HCT116 (cell line): ENCODE data around the gene MED13L. TPM values are rescaled to one million over a fixed set of nuclear protein-coding genes. Genes with fewer than 3 reads are reported as not detected.
A peak's percentile ranks its signal among the peaks of the same experiment; 100 is the strongest.

Experiments
- ATAC-seq: fragments of 200-7000 bp; cut with Tn5 transposase; 2 replicates; pipeline ENCODE4 v1.9.1; 2020; ENCODE audit warnings: mild to moderate bottlenecking, moderate library complexity
- BruUV-seq: library from RNA; stranded (reverse); fragments of 400-500 nt; replicated peaks from 2 replicates; lab custom pipeline; 2021; lab: Mats Ljungman, UMichigan
- CTCF ChIA-PET: fragments of 300-600 bp; sonication (Branson Sonifier 250); formaldehyde crosslinking; loops from one replicate; lab custom pipeline; 2021; ENCODE audit warnings: antibody characterized with exemption; lab: Charles Lee
- POLR2A ChIA-PET: fragments of 300-600, 350-600 bp; sonication (Branson Sonifier 250); formaldehyde crosslinking; loops from one replicate; lab custom pipeline; 2021; ENCODE audit warnings: antibody characterized with exemption; lab: Charles Lee
- RAD21 ChIA-PET, 2 experiments: fragments of 300-600 bp; sonication (Branson Sonifier 250); formaldehyde crosslinking; loops; one replicate each; lab custom pipeline; 2023; ENCODE audit warnings: low total read pairs in 2 of 2; ENCODE audit not compliant: uncharacterized antibody in 2 of 2, unreplicated experiment in 2 of 2, low non-redundant PET in 1 of 2; lab: Charles Lee
- DNase-seq: peaks from one replicate; pipeline ENCODE4 v3.0.0-alpha.2; 2010; ENCODE audit warnings: low read depth, low spot score
- H2AFZ ChIP-seq: fragments of 200-600 bp; shearing (Covaris generic), sonication (generic); 2 replicates; pipeline ENCODE4 v1.6.1; 2017; ENCODE audit warnings: low read depth, mixed run types, mixed read lengths, antibody characterized with exemption, low read length; ENCODE audit not compliant: poor library complexity, severe bottlenecking
- H3K27ac ChIP-seq: 2 replicates; pipeline ENCODE4 v1.5.1; 2012; ENCODE audit warnings: low read depth, low read length
- H3K27me3 ChIP-seq: fragments of 200-600 bp; sonication (generic); 2 replicates; pipeline ENCODE4 v1.6.1; 2016; ENCODE audit warnings: mixed run types, low read length, mixed read lengths; ENCODE audit not compliant: insufficient read depth
- H3K36me3 ChIP-seq, 2 experiments: fragments of 200-500 bp in 1 of 2; fragments of 200-600 bp in 1 of 2; sonication (Bioruptor generic) in 1 of 2; sonication (generic) in 1 of 2; 2 replicates each; pipeline versions ENCODE4 v1.5.1 to v1.6.1; 2014 to 2016; ENCODE audit warnings: low read length in 2 of 2, inconsistent platforms in 1 of 2, mixed read lengths in 1 of 2, mixed run types in 1 of 2; ENCODE audit not compliant: insufficient read depth in 2 of 2, control insufficient read depth in 1 of 2
- H3K4me1 ChIP-seq, 2 experiments: fragments of 200-600 bp in 1 of 2; sonication (generic) in 1 of 2; 2 replicates each; pipeline versions ENCODE4 v1.5.1 to v1.6.1; 2012 to 2017; ENCODE audit warnings: low read length in 2 of 2, inconsistent platforms in 1 of 2, mild to moderate bottlenecking in 1 of 2, mixed read lengths in 1 of 2, mixed run types in 1 of 2, moderate library complexity in 1 of 2; ENCODE audit not compliant: insufficient read depth in 2 of 2, control insufficient read depth in 1 of 2
- H3K4me2 ChIP-seq: fragments of 200-600 bp; sonication (generic); 2 replicates; pipeline ENCODE4 v1.6.1; 2017; ENCODE audit warnings: mixed run types, low read length, mixed read lengths
- H3K4me3 ChIP-seq, 2 experiments: fragments of 200-600 bp in 1 of 2; sonication (generic) in 1 of 2; replicated peaks in 1 of 2; 2 replicates each; pipeline ENCODE4 v1.5.1; 2011 to 2016; ENCODE audit warnings: low read length in 2 of 2, control low read depth in 1 of 2, low read depth in 1 of 2, mild to moderate bottlenecking in 1 of 2, mixed read lengths in 1 of 2, mixed run types in 1 of 2
- H3K79me2 ChIP-seq: fragments of 200-600 bp; sonication (generic); 2 replicates; pipeline ENCODE4 v1.6.1; 2017; ENCODE audit warnings: mild to moderate bottlenecking, mixed run types, low read length, moderate library complexity, mixed read lengths; ENCODE audit not compliant: insufficient read depth
- H3K9ac ChIP-seq: fragments of 200-600 bp; sonication (generic); 2 replicates; pipeline ENCODE4 v1.6.1; 2016; ENCODE audit warnings: low read length, mixed read lengths
- H3K9me2 ChIP-seq: fragments of 200-600 bp; sonication (generic), shearing (Covaris generic); 2 replicates; pipeline ENCODE4 v1.6.1; 2017; ENCODE audit warnings: mixed run types, mild to moderate bottlenecking, moderate library complexity; ENCODE audit not compliant: insufficient read depth
- H3K9me3 ChIP-seq, 2 experiments: fragments of 200-500 bp in 1 of 2; fragments of 200-600 bp in 1 of 2; sonication (Bioruptor generic) in 1 of 2; sonication (generic) in 1 of 2; 2 replicates each; pipeline ENCODE4 v1.6.1; 2014 to 2017; ENCODE audit warnings: low read length in 2 of 2, mixed read lengths in 2 of 2, inconsistent platforms in 1 of 2, low read depth in 1 of 2, mild to moderate bottlenecking in 1 of 2, mixed run types in 1 of 2, moderate library complexity in 1 of 2; ENCODE audit not compliant: control insufficient read depth in 1 of 2, insufficient read depth in 1 of 2
- H4K20me1 ChIP-seq: fragments of 200-600 bp; sonication (generic), shearing (Covaris generic); 2 replicates; pipeline ENCODE4 v1.6.1; 2017; ENCODE audit warnings: mixed run types, mild to moderate bottlenecking, moderate library complexity; ENCODE audit not compliant: insufficient read depth
- ATF3 ChIP-seq: IDR thresholded peaks from 2 replicates; pipeline ENCODE4 v1.6.1; 2012
- CEBPB ChIP-seq: IDR thresholded peaks from 2 replicates; pipeline ENCODE4 v1.6.1; 2012; ENCODE audit warnings: low read depth
- CTCF ChIP-seq, 3 experiments: fragments of 200-600 bp in 1 of 3; sonication (generic) in 1 of 3; IDR thresholded peaks in 2 of 3; conservative IDR thresholded peaks in 1 of 3; 2 replicates each; pipeline ENCODE4 v1.5.1; 2012 to 2017; ENCODE audit warnings: low read depth in 2 of 3, low read length in 2 of 3, antibody characterized with exemption in 1 of 3, borderline replicate concordance in 1 of 3, control low read depth in 1 of 3, mild to moderate bottlenecking in 1 of 3, mixed read lengths in 1 of 3, mixed run types in 1 of 3, moderate library complexity in 1 of 3; ENCODE audit not compliant: insufficient read depth in 1 of 3
- EZH2 ChIP-seq: fragments of 200-600 bp; sonication (generic); IDR thresholded peaks from 2 replicates; pipeline ENCODE4 v1.6.1; 2017; ENCODE audit warnings: antibody characterized with exemption, mixed run types
- MAX ChIP-seq: IDR thresholded peaks from 2 replicates; pipeline ENCODE4 v1.6.1; 2012
- POLR2AphosphoS5 ChIP-seq: IDR thresholded peaks from 2 replicates; pipeline ENCODE4 v1.6.1; 2011; ENCODE audit warnings: mild to moderate bottlenecking, low read depth, low read length, moderate library complexity
- SIN3A ChIP-seq: IDR thresholded peaks from 2 replicates; pipeline ENCODE4 v1.6.1; 2012; ENCODE audit warnings: low read depth
- intact Hi-C: fragments of 100-400 bp; cut with micrococcal nuclease; formaldehyde crosslinking; loops from 2 replicates; pipeline ENCODE4 v1.10.0; 2022
- total RNA-seq: library from RNA; stranded (reverse); gene quantifications from one replicate; pipeline ENCODE4 v1.2.1, GENCODE V29; 2021; ENCODE audit not compliant: unreplicated experiment

The MED13L gene
- total RNA-seq, 1 experiment from 2014 or later: 176 TPM

GRCh38 chr12:116076399-116076798 lies 201.1 kb downstream of the MED13L start:
- ATAC-seq (no peak), DNase-seq (no peak)
- POLR2A ChIA-PET: no interaction called here
- intact Hi-C loops: no loop called here
- CTCF ChIA-PET: no interaction called here
- Histone ChIP-seq H2AFZ (no peak overlapping the region), H3K4me1 (no peaks in the 10 kb centered on the region), H3K9me2 (no peaks in the 10 kb centered on the region), H3K9ac (no peak overlapping the region), H3K4me2 (no peak overlapping the region), H3K9me3 (no peaks in the 10 kb centered on the region), H3K79me2 (peaks cover 97% of the 10 kb centered on the region), H3K27me3 (no peaks in the 10 kb centered on the region), H3K4me3 (no peak overlapping the region), H3K36me3 (no peaks in the 10 kb centered on the region), H3K27ac (no peak overlapping the region), H4K20me1 (peaks cover 20% of the 10 kb centered on the region; the same call in 1 of the 2 replicates)
- TF ChIP-seq MAX (no peak), EZH2 (no peak), SIN3A (no peak), ATF3 (no peak), CTCF (IDR thresholded peaks at IDR 0.05 in 2 of 3, conservative IDR thresholded peaks at IDR 0.05 in 1 of 3; ENCODE audit: borderline replicate concordance in 1 of 3, insufficient read depth in 1 of 3, low read depth in 2 of 3, low read length in 2 of 3) (no peak)
- BruUV-seq: no TSS peak
- RAD21 ChIA-PET: no interaction called here

- Histone ChIP-seq H3K79me2 (peaks cover 97% of the 10 kb centered on the region), H2AFZ (no peak overlapping the region), H3K4me2 (no peak overlapping the region), H3K36me3 (no peaks in the 10 kb centered on the region), H4K20me1 (peaks cover 30% of the 10 kb centered on the region; the same call in 1 of the 2 replicates), H3K27me3 (no peaks in the 10 kb centered on the region), H3K9me2 (no peaks in the 10 kb centered on the region), H3K4me1 (no peaks in the 10 kb centered on the region), H3K4me3 (no peak overlapping the region), H3K9me3 (no peaks in the 10 kb centered on the region), H3K27ac (no peak overlapping the region), H3K9ac (no peak overlapping the region)
- TF ChIP-seq POLR2AphosphoS5 (no peak), CEBPB (0 out of 2 replicates have a peak, but pooled peaks have one; percentile 26)
- ChIA-PET POLR2A (no interaction called here), RAD21 (no interaction called here), CTCF (no interaction called here)
- no peak for ATAC-seq
- DNase-seq: no peak
- no TSS peak for BruUV-seq
- intact Hi-C loops: no loop called here
Measured at GRCh38 chr12:116074686-116075085, 202.8 kb downstream of the MED13L start.
